ENCODE measurements around the gene RPLP1. TPM values are rescaled to one million over a fixed set of nuclear protein-coding genes. Genes with fewer than 3 reads are reported as not detected.

Gene RPLP1
- total RNA-seq, 4 donors from 2014 or later: 849 to 1,174 (median 925) TPM

GRCh38 chr15:69480932-69481331, 28.3 kb downstream of the RPLP1 start:
- intact Hi-C loops (cut with DNase I; ENCODE audit: low total_unique reads) (no loop called here), in situ Hi-C loops (cut with MboI; ENCODE audit: low sequenced_read_pairs in 4 of 4) (no loop called here)
- H3K36me3 ChIP-seq: no peaks in the 10 kb centered on the region

GRCh38 chr15:69482686-69483256, 30.2 kb downstream of the RPLP1 start:
- no peak overlapping the region for H3K4me3 ChIP-seq
- intact Hi-C loops (cut with DNase I; ENCODE audit: low total_unique reads) (no loop called here), in situ Hi-C loops (cut with MboI; ENCODE audit: low sequenced_read_pairs in 4 of 4) (no loop called here)
- no peaks in the 10 kb centered on the region for H3K9me3 ChIP-seq
- ATAC-seq (peak in 1 of 2 donors; percentile 41), DNase-seq (no peak)
- H3K27ac ChIP-seq: no peak overlapping the region
- H3K4me1 ChIP-seq: peaks cover 5 to 6% of the 10 kb centered on the region in 2 donors
- H3K36me3 ChIP-seq: no peaks in the 10 kb centered on the region
- no peaks in the 10 kb centered on the region for H3K27me3 ChIP-seq
- TF ChIP-seq CTCF (IDR thresholded peaks at IDR 0.05 in 4 of 5, conservative IDR thresholded peaks at IDR 0.05 in 1 of 5): no peak
- no peak for TF ChIP-seq POLR2A (IDR thresholded peaks at IDR 0.05)

More at GRCh38 chr15:69480932-69481331, 28.3 kb downstream of the RPLP1 start:
- H3K27me3 ChIP-seq: no peaks in the 10 kb centered on the region
- no peak for DNase-seq
- peaks cover 5 to 6% of the 10 kb centered on the region in 2 donors for H3K4me1 ChIP-seq
- no peak for ATAC-seq
- no peak overlapping the region for H3K27ac ChIP-seq
- no peak overlapping the region for H3K4me3 ChIP-seq
- H3K9me3 ChIP-seq: no peaks in the 10 kb centered on the region
- TF ChIP-seq POLR2A (IDR thresholded peaks at IDR 0.05): no peak
- TF ChIP-seq CTCF (IDR thresholded peaks at IDR 0.05 in 4 of 5, conservative IDR thresholded peaks at IDR 0.05 in 1 of 5): no peak

- in situ Hi-C loops (cut with MboI; ENCODE audit: low sequenced_read_pairs in 4 of 4): no loop called here
- no peak overlapping the region for H3K27ac ChIP-seq
- intact Hi-C loops (cut with DNase I; ENCODE audit: low total_unique reads): no loop called here
- H3K4me1 ChIP-seq: peaks cover 5 to 6% of the 10 kb centered on the region in 2 donors
- no peaks in the 10 kb centered on the region for H3K36me3 ChIP-seq
- ATAC-seq: peak; percentile 65 to 72
- peak; percentile 29 to 32 for DNase-seq
- no peaks in the 10 kb centered on the region for H3K9me3 ChIP-seq
- no peak overlapping the region for H3K4me3 ChIP-seq
- H3K27me3 ChIP-seq: no peaks in the 10 kb centered on the region
- TF ChIP-seq CTCF (IDR thresholded peaks at IDR 0.05 in 4 of 5, conservative IDR thresholded peaks at IDR 0.05 in 1 of 5): no peak
- TF ChIP-seq POLR2A (IDR thresholded peaks at IDR 0.05): no peak
Observed at GRCh38 chr15:69484837-69485236, 32.2 kb downstream of the RPLP1 start.

GRCh38 chr15:69486481-69487110, 34.0 kb downstream of the RPLP1 start:
- DNase-seq: no peak
- intact Hi-C loops (cut with DNase I; ENCODE audit: low total_unique reads) (no loop called here), in situ Hi-C loops (cut with MboI; ENCODE audit: low sequenced_read_pairs in 4 of 4) (no loop called here)

More at GRCh38 chr15:69486481-69487110, 34.0 kb downstream of the RPLP1 start:
- peaks cover 9 to 13% of the 10 kb centered on the region in 2 donors for H3K4me1 ChIP-seq
- H3K9me3 ChIP-seq: no peaks in the 10 kb centered on the region
- H3K27ac ChIP-seq: no peak overlapping the region
- H3K4me3 ChIP-seq: no peak overlapping the region
- no peak for ATAC-seq
- TF ChIP-seq CTCF (IDR thresholded peaks at IDR 0.05 in 4 of 5, conservative IDR thresholded peaks at IDR 0.05 in 1 of 5): no peak
- no peak for TF ChIP-seq POLR2A (IDR thresholded peaks at IDR 0.05)
- no peaks in the 10 kb centered on the region for H3K27me3 ChIP-seq
- H3K36me3 ChIP-seq: no peaks in the 10 kb centered on the region
